GM18508 (cell line): ENCODE measurements around the gene UBXN11.
A peak's percentile ranks its signal among the peaks of the same experiment; 100 is the strongest.

Experiments
- ATAC-seq: cut with Tn5 transposase; IDR thresholded peaks from one replicate; pipeline ENCODE4 v1.9.1; 2021; ENCODE audit warnings: moderate number of reproducible peaks; ENCODE audit not compliant: insufficient read depth, unreplicated experiment

Gene UBXN11

DNA sequence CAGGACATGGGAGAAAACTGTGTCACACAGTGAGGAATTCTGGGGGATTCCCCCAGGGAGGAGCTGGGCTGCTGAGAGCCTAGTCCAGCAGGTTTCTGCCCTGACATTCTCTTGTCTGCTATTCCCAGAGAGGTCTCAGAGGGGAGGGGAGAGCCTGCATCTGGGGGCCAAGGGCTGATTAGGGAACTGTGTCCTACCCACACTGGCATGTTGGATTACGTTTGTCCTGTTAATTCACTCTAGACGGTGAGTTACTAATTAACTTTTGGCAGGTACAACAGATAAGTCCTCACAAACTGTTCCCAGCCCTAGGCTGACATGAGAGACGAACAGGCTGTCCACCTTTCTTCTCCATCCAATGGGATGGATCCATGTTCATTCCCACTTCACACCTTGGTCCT, 29.2 kb downstream of the UBXN11 start:
- no peak for ATAC-seq

- ATAC-seq = no peak
Observed at GRCh38 chr1:26276432-26276838, 30.0 kb downstream of the UBXN11 start.

- ATAC-seq = no peak
Observed at GRCh38 chr1:26275580-26276431, 30.6 kb downstream of the UBXN11 start.

- ATAC-seq = no peak
Observed at GRCh38 chr1:26274801-26275425, 31.5 kb downstream of the UBXN11 start.

DNA sequence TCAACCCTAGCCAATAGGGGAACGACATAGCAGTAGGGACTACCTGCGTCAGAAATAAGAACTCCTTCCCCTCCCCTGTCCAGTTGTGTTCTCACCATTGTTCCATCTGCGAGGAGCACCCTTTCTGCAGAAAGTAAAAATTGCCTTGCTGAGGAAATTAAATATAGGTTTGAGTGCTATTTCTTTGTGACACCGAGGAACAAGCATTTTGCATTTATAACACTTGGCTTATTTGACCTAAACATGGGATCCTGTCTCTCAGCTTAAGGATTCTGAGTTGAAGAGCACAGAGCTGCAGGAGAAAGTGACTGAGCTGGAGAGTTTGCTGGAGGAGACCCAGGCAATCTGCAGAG, 37.3 kb downstream of the UBXN11 start:
- no peak for ATAC-seq

GRCh38 chr1:26268290-26269197, 37.9 kb downstream of the UBXN11 start:
- no peak for ATAC-seq

GRCh38 chr1:26265405-26265804, 41.0 kb downstream of the UBXN11 start:
- ATAC-seq = no peak

DNA sequence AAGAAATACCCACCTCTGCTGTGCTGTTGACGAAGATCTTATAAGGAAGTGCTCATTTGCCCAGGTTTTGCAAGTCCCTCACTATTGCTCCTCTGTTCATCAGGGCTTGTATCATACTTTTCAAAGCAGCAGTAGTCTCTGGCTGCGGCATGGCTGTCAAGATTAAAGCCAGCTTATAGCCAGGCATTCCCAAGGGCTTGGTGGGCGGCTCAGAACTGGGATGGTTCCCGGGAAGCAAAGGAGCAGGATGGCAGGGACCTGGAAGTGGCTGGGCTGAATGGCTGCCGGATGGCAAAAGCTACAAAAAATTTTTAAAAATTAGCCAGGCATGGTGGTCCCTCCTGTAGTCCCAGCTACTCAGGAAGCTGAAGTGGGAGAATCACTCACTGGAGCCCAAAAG, 43.2 kb downstream of the UBXN11 start:
- ATAC-seq = no peak

DNA sequence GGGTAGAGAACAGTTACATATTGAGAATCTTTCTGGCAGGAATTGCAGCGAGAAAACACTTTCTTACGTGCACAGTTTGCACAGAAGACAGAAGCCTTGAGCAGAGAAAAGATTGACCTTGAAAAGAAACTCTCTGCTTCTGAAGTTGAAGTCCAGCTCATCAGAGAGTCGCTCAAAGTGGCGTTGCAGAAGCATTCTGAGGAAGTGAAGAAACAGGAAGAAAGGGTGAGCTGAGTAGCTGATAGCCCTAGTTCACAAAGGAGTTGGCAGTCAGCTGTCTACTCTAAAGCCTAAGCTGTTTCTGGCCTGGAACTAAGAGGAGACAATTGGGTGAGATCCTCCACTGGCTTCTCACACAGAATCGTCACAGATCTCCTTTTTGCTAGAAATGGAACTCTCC, 46.9 kb downstream of the UBXN11 start:
- no peak for ATAC-seq

- ATAC-seq = no peak
Observed at GRCh38 chr1:26259005-26259404, 47.4 kb downstream of the UBXN11 start.

DNA sequence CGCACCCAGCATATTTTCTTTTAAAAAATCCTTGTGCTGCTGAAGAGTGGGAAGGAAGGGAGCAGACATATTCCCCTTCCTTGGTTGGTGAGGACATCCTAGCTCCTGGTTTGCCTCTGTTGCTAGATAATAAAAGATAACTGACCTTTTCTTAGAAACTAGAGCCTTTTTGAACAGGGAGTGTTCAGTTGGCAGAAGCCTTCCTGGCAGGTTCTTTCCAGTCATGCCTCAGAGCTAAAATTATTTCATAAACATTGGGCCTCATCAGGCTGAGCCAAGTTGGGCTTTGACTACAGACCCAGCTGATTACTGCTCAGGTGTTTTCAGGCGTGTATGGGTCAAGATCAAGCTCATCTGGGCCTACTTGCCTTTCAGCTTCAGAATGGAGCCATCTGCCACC, 49.2 kb downstream of the UBXN11 start:
- ATAC-seq = no peak

GRCh38 chr1:26254404-26254803, 52.0 kb downstream of the UBXN11 start:
- no peak for ATAC-seq

GRCh38 chr1:26252718-26253117, 53.7 kb downstream of the UBXN11 start:
- no peak for ATAC-seq

DNA sequence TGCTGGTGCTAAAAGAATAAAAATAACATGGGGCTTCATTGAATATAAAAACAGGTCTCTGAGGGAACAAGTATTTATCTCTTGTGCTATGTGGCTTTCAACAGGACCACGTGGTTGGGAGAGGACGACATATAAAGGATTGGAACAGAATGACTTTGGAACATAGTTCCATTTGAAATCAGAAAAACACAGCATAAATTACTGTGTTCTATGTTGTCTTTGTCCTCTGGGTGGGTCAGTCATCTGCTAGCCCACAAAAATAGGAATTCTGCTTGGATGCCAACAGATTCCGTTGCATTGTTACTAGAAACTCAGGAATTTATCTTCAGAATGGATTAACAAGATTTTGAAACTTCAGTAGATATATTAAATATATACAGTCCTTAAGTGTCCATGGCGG, 66.5 kb downstream of the UBXN11 start:
- no peak for ATAC-seq

DNA sequence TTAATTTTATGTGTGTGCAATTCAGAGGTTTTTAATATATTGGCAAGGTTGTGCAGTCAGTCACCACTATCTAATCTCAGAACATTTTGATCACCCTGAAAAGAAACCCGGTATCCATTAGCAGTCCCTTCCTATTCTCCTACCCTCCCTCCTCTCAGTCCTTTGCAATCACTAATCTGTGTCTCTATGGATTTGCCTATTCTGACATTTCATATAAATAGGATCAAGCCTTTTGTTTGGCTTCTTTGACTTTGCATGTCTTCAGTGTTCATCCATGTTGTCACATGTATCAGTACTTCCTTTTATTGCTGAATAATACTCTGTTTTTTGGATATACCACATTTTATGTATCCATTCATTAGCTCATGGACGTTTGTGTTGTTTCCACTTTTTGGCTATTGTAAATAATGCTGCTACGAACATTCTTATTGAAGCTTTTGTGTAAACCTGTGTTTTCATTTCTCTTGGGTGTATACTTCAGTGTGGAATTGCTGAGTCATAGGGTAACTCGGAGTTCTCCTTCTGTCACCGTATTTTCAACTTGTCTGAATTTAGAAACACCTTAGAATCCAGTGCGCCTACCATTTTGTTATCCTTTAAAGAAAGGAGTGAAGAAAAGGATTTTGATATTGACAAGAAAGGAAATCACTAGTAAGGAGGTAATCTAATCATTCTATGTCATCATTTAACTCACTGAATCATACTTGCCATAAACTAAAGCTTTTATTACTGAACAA, 69.0 kb downstream of the UBXN11 start:
- no peak for ATAC-seq

GRCh38 chr1:26234644-26235370, 71.6 kb downstream of the UBXN11 start:
- ATAC-seq = no peak

DNA sequence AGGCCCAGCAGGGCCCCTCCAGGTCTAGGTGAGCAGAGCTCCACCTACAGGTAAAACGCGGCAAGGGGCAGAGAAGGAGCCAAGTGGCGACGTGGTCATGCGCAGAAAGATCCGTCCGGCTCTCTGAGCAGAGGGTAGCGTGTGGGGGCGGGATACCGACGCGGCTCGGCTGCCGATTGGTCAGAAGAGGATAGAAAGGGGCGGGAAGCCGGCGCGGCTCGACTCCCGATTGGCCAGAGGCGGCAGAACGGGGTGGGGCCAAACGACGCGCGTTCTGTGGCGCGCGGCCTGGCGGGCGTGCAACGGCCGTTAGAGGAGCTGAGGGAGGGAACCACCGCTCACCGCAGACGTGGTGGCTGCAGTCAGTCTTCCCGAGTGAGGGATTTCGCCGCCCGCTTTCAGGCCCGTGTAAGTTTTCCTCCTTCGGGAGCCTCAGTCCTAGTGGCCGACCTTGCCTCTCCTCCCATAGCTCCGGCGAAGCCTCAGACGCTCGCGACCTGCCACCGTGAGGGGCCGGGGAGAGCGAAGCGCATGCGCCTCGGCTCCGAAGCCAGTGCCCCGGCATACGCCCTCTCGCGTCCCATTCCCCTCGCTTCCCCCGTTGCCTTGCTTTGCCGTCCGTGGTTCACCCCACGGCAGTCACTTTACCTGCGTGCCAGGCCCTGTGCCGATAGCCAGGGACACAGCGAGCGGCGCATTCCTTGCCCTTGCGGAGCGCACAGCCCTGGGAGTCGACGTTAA, 72.4 kb downstream of the UBXN11 start, which contains the start of gene CEP85:
Gene CEP85 (plus strand): TSS at position 298 of the 741 bp plus-strand sequence. CDS start 5,584 bp downstream, outside the sequence.
- ATAC-seq = peak; percentile 76
